Naive thymus-derived CD4-positive, alpha-beta T cell (primary cell): Measurements from ENCODE around the gene PPA2. TPM values are rescaled to one million over a fixed set of nuclear protein-coding genes. Genes with fewer than 3 reads are reported as not detected.

Experiments
- ATAC-seq: fragments of 150-1000 bp; cut with Tn5 transposase; 2 replicates; pipeline ENCODE4 v1.10.0; 2021; ENCODE audit warnings: mild to moderate bottlenecking, moderate library complexity
- CTCF ChIA-PET: fragments of 350-600 bp; sonication (Branson Sonifier 250); formaldehyde crosslinking; loops from one replicate; lab custom pipeline; 2021; ENCODE audit warnings: antibody characterized with exemption; lab: Charles Lee
- POLR2A ChIA-PET: fragments of 350-600 bp; sonication (Branson Sonifier 250); formaldehyde crosslinking; loops from one replicate; lab custom pipeline; 2021; ENCODE audit warnings: antibody characterized with exemption, inconsistent platforms; lab: Charles Lee
- DNase-seq, 9 donors: peaks; one replicate each; pipeline versions ENCODE4 v3.0.0 to v3.0.0-alpha.2; 2020 to 2022; ENCODE audit warnings: mixed read lengths in 1 of 9
- H3K27ac ChIP-seq: one replicate; pipeline ENCODE4 v1.7.0; 2013; ENCODE audit warnings: mild to moderate bottlenecking, low read depth, low read length, moderate library complexity
- H3K27me3 ChIP-seq, 2 donors: one replicate each; pipeline ENCODE4 v1.7.0; 2013; ENCODE audit warnings: low read length in 2 of 2, mild to moderate bottlenecking in 2 of 2, moderate library complexity in 2 of 2; ENCODE audit not compliant: control insufficient read depth in 2 of 2, insufficient read depth in 2 of 2
- H3K36me3 ChIP-seq, 3 experiments: 1 replicate in 2 of 3; 2 replicates in 1 of 3; pipeline ENCODE4 v1.7.0; 2013; ENCODE audit warnings: low read length in 3 of 3, mild to moderate bottlenecking in 3 of 3, moderate library complexity in 1 of 3; ENCODE audit not compliant: insufficient read depth in 3 of 3, control insufficient read depth in 2 of 3
- H3K4me1 ChIP-seq, 2 donors: one replicate each; pipeline ENCODE4 v1.7.0; 2013; ENCODE audit warnings: low read length in 2 of 2, mild to moderate bottlenecking in 2 of 2, moderate library complexity in 1 of 2; ENCODE audit not compliant: control insufficient read depth in 2 of 2, insufficient read depth in 2 of 2
- H3K4me3 ChIP-seq: 2 replicates; pipeline ENCODE4 v1.7.0; 2013; ENCODE audit warnings: mild to moderate bottlenecking, low read length
- H3K9me3 ChIP-seq, 3 experiments: 1 replicate in 2 of 3; 2 replicates in 1 of 3; pipeline ENCODE4 v1.7.0; 2013; ENCODE audit warnings: low read length in 3 of 3; ENCODE audit not compliant: control insufficient read depth in 2 of 3
- H3K27ac Mint-ChIP-seq, 9 donors: one replicate each; pipeline ENCODE4 v1.8.0; 2020 to 2022; ENCODE audit warnings: mixed read lengths in 9 of 9, mild to moderate bottlenecking in 8 of 9, moderate library complexity in 5 of 9, inconsistent platforms in 2 of 9
- H3K27me3 Mint-ChIP-seq, 5 donors: one replicate each; pipeline ENCODE4 v1.8.0; 2021 to 2022; ENCODE audit warnings: mixed read lengths in 5 of 5, mild to moderate bottlenecking in 1 of 5
- H3K36me3 Mint-ChIP-seq, 5 donors: one replicate each; pipeline ENCODE4 v1.8.0; 2020 to 2022; ENCODE audit warnings: mixed read lengths in 5 of 5, mild to moderate bottlenecking in 3 of 5, inconsistent platforms in 1 of 5
- H3K4me1 Mint-ChIP-seq, 7 donors: one replicate each; pipeline ENCODE4 v1.8.0; 2020 to 2022; ENCODE audit warnings: mixed read lengths in 7 of 7, mild to moderate bottlenecking in 3 of 7, inconsistent platforms in 1 of 7
- H3K4me3 Mint-ChIP-seq, 10 donors: one replicate each; pipeline ENCODE4 v1.8.0; 2020 to 2022; ENCODE audit warnings: mild to moderate bottlenecking in 10 of 10, mixed read lengths in 10 of 10, moderate library complexity in 6 of 10, inconsistent platforms in 2 of 10
- H3K9me3 Mint-ChIP-seq, 11 donors: one replicate each; pipeline ENCODE4 v1.8.0; 2020 to 2022; ENCODE audit warnings: mixed read lengths in 11 of 11, mild to moderate bottlenecking in 4 of 11, inconsistent platforms in 1 of 11, moderate library complexity in 1 of 11
- intact Hi-C, 2 donors: fragments of 100-400 bp; cut with micrococcal nuclease; formaldehyde crosslinking; loops; one replicate each; pipeline ENCODE4 v1.15.1; 2023
- polyA plus RNA-seq, 2 donors: library from polyadenylated mRNA; unstranded; fragments of 300-500 nt; fragmentation: Illumina TruSeq; gene quantifications; one replicate each; pipeline ENCODE4 v1.2.3, GENCODE V29; 2021
- total RNA-seq, 6 experiments: library from RNA in 5 of 6; stranded (reverse) in 5 of 6; gene quantifications; 1 replicate in 5 of 6; 2 replicates in 1 of 6; pipeline ENCODE4 v1.2.3 and lab custom pipeline; 2021 to 2026

PPA2 gene
- total RNA-seq: 10 to 100 TPM; 38.2 to 54.7 (median 48.0) TPM
- 100 to 1,000 TPM in 1 of 2 donors, 10 to 100 TPM in 1; 81.2 to 107 TPM for polyA plus RNA-seq
- total RNA-seq (lab: John Stamatoyannopoulos, UW): 30.6 reads per million, percentile 60 among the genes with 10 or more reads in this experiment

GRCh38 chr4:105473324-105474098 lies at the start of gene PPA2:
TSS of gene PPA2 (minus strand) at chr4:105474062. CDS start at chr4:105474050, 12 bp downstream.
- peak within 1 kb of the TSS; percentile 95 for H3K27ac ChIP-seq
- no peaks in the 10 kb centered on the region for H3K9me3 ChIP-seq
- peak within 1 kb of the TSS; percentile 96 to 100 (median 99) for H3K27ac Mint-ChIP-seq
- intact Hi-C loops: loop anchor here (1.0 to 5.0 kb wide), 6 partner anchors 235 to 981 kb away; partner anchors contain the start of genes AIMP1 (in 2 of the 2), GSTCD (in 2 of the 2), INTS12 (in 2 of the 2) and TBCK (in 2 of the 2)
- POLR2A ChIA-PET: interaction anchor here (0.6 to 2.5 kb wide), 16 partner anchors 9 to 842 kb away, joined by 3 to 11 read pairs (median 5); partner anchors contain the start of genes GSTCD, INTS12, TBCK and TET2
- ATAC-seq: peak; percentile 91
- DNase-seq: peak; percentile 73 to 84 (median 81)
- H3K36me3 Mint-ChIP-seq: peaks cover 0 to 6% (median 0%) of the 10 kb centered on the region in 5 donors
- H3K4me1 Mint-ChIP-seq: peaks cover 28 to 48% (median 47%) of the 10 kb centered on the region in 7 donors
- H3K4me3 Mint-ChIP-seq: peak within 1 kb of the TSS; percentile 96 to 99 (median 98)
- CTCF ChIA-PET: interaction anchor here (0.5 to 2.2 kb wide), 10 partner anchors 9 to 842 kb away, joined by 3 to 12 read pairs (median 4); partner anchors contain the start of genes TBCK and TET2
- H3K36me3 ChIP-seq: peaks cover 0 to 7% (median 0%) of the 10 kb centered on the region in 3 experiments
- H3K9me3 Mint-ChIP-seq: peaks cover 0 to 2% (median 0%) of the 10 kb centered on the region in 11 donors
- peaks cover 0 to 10% (median 1%) of the 10 kb centered on the region in 5 donors for H3K27me3 Mint-ChIP-seq
- no peaks in the 10 kb centered on the region for H3K27me3 ChIP-seq
- H3K4me1 ChIP-seq: peaks cover 18 to 21% of the 10 kb centered on the region in 2 donors
- peak within 1 kb of the TSS; percentile 86 for H3K4me3 ChIP-seq

- POLR2A ChIA-PET: no interaction called here
- no peak for ATAC-seq
Measured at GRCh38 chr4:105520819-105521790, 47.2 kb upstream of the PPA2 start.

DNA sequence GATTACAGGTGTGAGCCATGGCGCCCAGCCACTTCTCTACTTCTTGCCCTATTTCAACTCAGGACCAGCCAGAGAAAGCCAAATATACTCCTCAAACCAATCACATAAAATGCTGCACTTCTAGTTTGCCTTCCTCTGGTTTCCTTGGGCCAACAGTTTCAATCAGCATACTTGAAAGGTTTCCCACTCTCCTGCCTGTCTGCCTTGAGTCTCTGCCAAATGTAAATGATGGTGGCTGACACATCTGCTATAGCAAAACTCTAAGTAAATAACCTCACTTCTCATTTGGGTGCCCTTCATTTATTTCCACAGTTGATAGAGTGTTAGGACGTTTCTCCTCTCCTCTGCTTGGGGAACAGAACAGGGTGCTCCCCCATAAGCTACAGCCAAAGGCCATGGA lies 36.4 kb upstream of the PPA2 start:
- Histone ChIP-seq H3K27ac (no peak overlapping the region), H3K4me3 (no peak overlapping the region), H3K36me3 (no peaks in the 10 kb centered on the region), H3K4me1 (no peaks in the 10 kb centered on the region), H3K9me3 (no peaks in the 10 kb centered on the region), H3K27me3 (no peaks in the 10 kb centered on the region)
- intact Hi-C loops: no loop called here
- no peak for DNase-seq
- no peak for ATAC-seq
- H3K36me3 Mint-ChIP-seq: no peaks in the 10 kb centered on the region
- no peak overlapping the region for H3K4me3 Mint-ChIP-seq
- peaks cover 0 to 34% (median 3%) of the 10 kb centered on the region in 11 donors for H3K9me3 Mint-ChIP-seq
- H3K4me1 Mint-ChIP-seq: no peaks in the 10 kb centered on the region
- no peak overlapping the region for H3K27ac Mint-ChIP-seq
- CTCF ChIA-PET: no interaction called here
- POLR2A ChIA-PET: no interaction called here
- H3K27me3 Mint-ChIP-seq: peaks cover 3 to 19% (median 11%) of the 10 kb centered on the region in 5 donors

More at GRCh38 chr4:105520819-105521790, 47.2 kb upstream of the PPA2 start:
- H3K36me3 ChIP-seq: no peaks in the 10 kb centered on the region
- H3K4me1 Mint-ChIP-seq: peaks cover 0 to 1% (median 0%) of the 10 kb centered on the region in 7 donors
- no peaks in the 10 kb centered on the region for H3K27me3 ChIP-seq
- peaks cover 6 to 24% (median 12%) of the 10 kb centered on the region in 5 donors for H3K27me3 Mint-ChIP-seq
- CTCF ChIA-PET: interaction anchor here (0.7 kb wide), 1 partner anchor 191 kb away, joined by 3 read pairs; no protein-coding TSS in a partner anchor
- DNase-seq: peak in 2 of 9 donors; percentile 6 to 20
- no peak overlapping the region for H3K27ac Mint-ChIP-seq
- H3K9me3 ChIP-seq: no peaks in the 10 kb centered on the region
- H3K9me3 Mint-ChIP-seq: peaks cover 0 to 5% (median 0%) of the 10 kb centered on the region in 11 donors
- H3K4me3 ChIP-seq: no peak overlapping the region
- H3K4me3 Mint-ChIP-seq: no peak overlapping the region
- no peaks in the 10 kb centered on the region for H3K4me1 ChIP-seq
- intact Hi-C loops: loop anchor here (1.0 kb wide), 1 partner anchor 194 kb away; no protein-coding TSS in a partner anchor
- H3K36me3 Mint-ChIP-seq: peaks cover 0 to under 1% (median 0%) of the 10 kb centered on the region in 5 donors
- no peak overlapping the region for H3K27ac ChIP-seq

DNA sequence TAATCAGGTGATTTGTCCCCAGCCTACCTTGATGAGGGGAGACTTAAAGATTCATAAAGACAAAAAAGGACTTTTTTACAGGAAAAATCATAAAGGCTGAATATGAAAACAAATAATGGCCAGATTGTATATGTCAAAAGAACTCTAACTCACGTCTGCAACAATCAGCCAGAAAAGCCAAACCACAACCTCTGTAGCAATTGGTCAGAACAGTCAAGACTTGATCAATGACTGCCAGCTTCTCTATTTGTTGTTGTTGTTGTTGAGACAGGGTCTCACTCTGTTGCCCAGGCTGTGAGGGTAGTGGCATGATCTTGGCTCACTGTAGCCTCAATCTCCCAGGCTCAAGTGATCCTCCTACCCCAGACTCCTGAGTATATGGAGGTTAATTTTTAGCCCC lies 35.9 kb upstream of the PPA2 start:
- Mint-ChIP-seq H3K27ac (no peak overlapping the region), H3K36me3 (no peaks in the 10 kb centered on the region), H3K4me3 (no peak overlapping the region), H3K9me3 (peaks cover 0 to 28% (median 2%) of the 10 kb centered on the region in 11 donors), H3K27me3 (peaks cover 3 to 15% (median 7%) of the 10 kb centered on the region in 5 donors), H3K4me1 (no peaks in the 10 kb centered on the region)
- CTCF ChIA-PET: no interaction called here
- DNase-seq: no peak
- POLR2A ChIA-PET: no interaction called here
- no peak for ATAC-seq
- H3K36me3 ChIP-seq: no peaks in the 10 kb centered on the region
- no peaks in the 10 kb centered on the region for H3K4me1 ChIP-seq
- H3K27ac ChIP-seq: no peak overlapping the region
- intact Hi-C loops: no loop called here
- no peaks in the 10 kb centered on the region for H3K27me3 ChIP-seq
- no peaks in the 10 kb centered on the region for H3K9me3 ChIP-seq
- H3K4me3 ChIP-seq: no peak overlapping the region

GRCh38 chr4:105509291-105509690 lies 35.4 kb upstream of the PPA2 start:
- H3K4me1 ChIP-seq: no peaks in the 10 kb centered on the region
- Mint-ChIP-seq H3K27ac (no peak overlapping the region), H3K27me3 (peaks cover 3 to 13% (median 7%) of the 10 kb centered on the region in 5 donors), H3K36me3 (no peaks in the 10 kb centered on the region), H3K9me3 (peaks cover 0 to 25% (median 1%) of the 10 kb centered on the region in 11 donors), H3K4me1 (no peaks in the 10 kb centered on the region), H3K4me3 (no peak overlapping the region)
- DNase-seq (no peak), ATAC-seq (no peak)
- no peaks in the 10 kb centered on the region for H3K27me3 ChIP-seq
- H3K36me3 ChIP-seq: no peaks in the 10 kb centered on the region
- H3K4me3 ChIP-seq: no peak overlapping the region
- CTCF ChIA-PET: no interaction called here
- no peak overlapping the region for H3K27ac ChIP-seq
- POLR2A ChIA-PET: no interaction called here
- H3K9me3 ChIP-seq: no peaks in the 10 kb centered on the region
- intact Hi-C loops: no loop called here

DNA sequence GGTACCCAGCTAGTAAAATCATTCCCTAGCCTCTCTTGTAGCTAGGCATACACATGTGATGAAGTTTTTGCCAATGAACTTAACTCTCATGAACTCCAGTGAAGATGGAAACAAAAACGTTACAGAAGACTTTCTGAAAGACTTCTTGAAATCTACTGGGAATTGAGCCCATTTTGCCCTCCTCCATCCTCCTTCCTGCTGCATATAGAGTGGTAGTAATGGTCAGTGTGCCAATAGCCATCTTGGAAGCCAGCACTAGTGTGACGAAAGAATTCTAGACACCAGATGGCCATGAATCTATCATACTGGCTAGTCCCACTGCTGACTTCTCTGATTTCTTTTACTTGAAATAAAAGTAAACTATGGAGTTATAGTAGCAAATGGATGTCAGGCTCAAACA lies 30.9 kb upstream of the PPA2 start:
- Mint-ChIP-seq H3K27me3 (peaks cover 0 to 7% (median 2%) of the 10 kb centered on the region in 5 donors), H3K4me3 (no peak overlapping the region), H3K4me1 (no peaks in the 10 kb centered on the region), H3K27ac (no peak overlapping the region), H3K9me3 (peaks cover 0 to 4% (median 0%) of the 10 kb centered on the region in 11 donors), H3K36me3 (no peaks in the 10 kb centered on the region)
- POLR2A ChIA-PET: no interaction called here
- H3K4me3 ChIP-seq: no peak overlapping the region
- no peaks in the 10 kb centered on the region for H3K4me1 ChIP-seq
- H3K27ac ChIP-seq: no peak overlapping the region
- intact Hi-C loops: no loop called here
- CTCF ChIA-PET: no interaction called here
- no peaks in the 10 kb centered on the region for H3K36me3 ChIP-seq
- H3K9me3 ChIP-seq: no peaks in the 10 kb centered on the region
- no peaks in the 10 kb centered on the region for H3K27me3 ChIP-seq
- ATAC-seq (no peak), DNase-seq (no peak)
